Measurements from ENCODE around the gene MIOS.

Gene MIOS

DNA sequence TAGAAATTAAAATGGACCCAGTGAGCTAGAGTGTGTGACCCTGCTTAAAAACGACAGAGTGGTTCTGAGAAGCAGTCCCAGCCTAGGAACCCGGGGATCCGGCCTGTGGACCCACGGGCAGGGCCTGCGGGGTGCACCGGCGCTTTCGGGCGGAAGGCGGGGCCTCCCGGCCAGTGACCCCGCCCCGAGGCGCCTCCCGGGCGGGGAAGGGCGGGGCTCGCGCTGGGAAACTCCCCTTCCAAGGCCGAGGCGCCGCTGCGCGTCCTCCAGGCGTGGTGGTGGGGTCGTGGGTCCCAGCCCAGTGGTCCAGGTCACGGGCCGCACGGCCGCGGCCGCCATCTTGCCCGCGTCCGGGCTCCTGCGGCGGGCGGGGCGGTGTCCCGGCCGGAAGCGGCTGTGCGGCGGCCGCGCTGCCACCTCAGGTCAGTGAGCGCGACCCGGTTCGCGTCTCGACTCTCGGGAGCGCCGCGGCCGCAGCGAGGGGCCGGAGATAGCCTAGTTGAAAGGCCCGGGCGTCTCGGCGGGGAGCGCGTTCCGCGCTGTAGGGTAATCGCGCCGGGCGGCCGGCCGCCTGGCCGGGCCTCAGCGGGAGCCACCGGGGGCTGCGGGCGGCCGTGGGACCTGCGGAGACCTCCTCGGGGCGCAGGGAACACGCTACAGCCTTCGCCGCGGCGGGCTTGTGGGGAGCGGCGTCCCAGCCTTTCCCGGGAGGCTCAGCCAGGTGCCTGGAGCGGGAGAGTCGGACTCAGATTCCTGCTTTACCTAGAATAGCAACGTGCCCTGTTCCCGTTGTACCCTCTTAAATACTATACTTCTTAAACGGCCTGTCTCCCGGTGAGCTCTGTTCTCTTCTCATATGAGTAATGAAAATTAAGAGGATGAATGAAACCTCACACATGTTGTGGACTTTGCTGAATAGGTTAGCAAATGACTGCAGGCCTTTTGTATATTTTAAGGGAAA is at the start of gene MIOS:
Gene MIOS, plus strand, starts transcription at position 234 of the 961 bp plus-strand sequence. CDS start 5,592 bp downstream, outside the sequence.
- peak; percentile 81 for DNase-seq

DNA sequence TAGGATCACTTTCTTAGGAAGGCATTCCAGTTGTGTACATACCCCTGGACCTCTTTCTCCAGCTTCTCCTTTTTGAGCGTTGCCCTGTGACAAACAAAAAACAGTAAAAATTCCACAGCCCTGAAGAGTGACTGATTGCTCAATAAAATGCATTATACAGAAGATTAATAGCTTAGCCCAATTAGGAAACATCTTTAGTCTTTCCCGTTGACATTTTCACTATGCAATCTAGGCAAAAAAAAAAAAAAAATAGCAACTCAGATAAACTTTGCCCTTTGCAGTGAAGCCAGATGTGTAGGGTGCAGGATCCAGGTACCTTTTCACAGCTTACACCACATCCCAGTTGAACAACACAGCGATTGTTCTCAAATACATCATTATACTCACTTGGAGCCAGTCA is 48.9 kb upstream of the MIOS start:
- no peak for DNase-seq

DNA sequence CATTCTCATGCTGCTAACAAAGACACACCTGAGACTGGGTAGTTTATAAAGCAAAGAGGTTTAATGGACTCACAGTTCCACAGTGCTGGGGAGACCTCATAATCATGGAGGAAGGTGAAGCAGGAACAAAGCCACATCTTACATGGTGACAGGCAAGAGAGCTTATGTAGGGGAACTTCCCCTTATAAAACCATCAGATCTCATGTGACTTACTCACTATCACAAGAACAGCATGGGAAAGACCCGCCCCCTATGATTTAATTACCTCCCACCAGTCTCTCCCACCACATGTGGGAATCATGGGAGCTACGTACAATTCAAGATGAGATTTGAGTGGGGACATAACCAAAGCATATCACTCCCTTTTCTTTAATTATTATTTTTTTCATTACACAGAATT is 47.6 kb upstream of the MIOS start:
- no peak for DNase-seq

DNA sequence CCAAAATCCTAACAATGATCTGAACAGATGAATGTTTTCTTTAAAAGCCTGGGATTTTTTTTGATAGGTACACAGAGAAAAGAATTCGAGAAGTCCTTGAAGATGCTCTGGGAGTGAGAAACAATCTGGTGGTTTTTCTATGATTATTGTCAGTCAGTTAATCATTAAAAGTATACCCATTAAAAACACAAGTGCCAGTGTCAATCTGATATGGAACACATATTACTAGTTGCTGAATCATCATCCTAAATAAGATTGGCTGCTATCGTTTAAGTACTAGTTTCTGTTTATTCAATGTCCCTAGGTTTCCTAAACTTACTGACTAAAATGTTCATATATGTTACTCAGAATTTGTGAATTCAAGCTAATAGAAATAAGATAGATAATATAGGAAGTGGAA is 47.2 kb upstream of the MIOS start:
- no peak for DNase-seq

DNA sequence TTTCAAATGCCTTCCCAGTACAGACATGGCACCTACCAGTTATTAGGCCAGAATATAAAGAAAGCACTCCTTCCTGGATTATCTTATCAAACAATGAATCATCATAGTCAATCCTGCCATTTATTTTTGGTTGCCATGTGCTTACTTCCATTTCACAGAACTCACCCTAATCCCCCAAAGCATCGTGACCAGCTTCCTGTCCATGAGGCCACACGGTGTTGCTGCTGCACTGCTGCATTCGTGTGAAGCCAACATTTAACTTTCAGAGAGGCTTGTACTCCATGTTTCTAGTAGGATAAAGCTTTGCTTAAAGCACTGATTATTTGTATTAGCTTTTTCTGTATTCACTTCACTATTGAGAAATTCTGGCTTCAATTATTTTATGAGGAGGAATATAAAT is 45.4 kb upstream of the MIOS start:
- DNase-seq: no peak

DNA sequence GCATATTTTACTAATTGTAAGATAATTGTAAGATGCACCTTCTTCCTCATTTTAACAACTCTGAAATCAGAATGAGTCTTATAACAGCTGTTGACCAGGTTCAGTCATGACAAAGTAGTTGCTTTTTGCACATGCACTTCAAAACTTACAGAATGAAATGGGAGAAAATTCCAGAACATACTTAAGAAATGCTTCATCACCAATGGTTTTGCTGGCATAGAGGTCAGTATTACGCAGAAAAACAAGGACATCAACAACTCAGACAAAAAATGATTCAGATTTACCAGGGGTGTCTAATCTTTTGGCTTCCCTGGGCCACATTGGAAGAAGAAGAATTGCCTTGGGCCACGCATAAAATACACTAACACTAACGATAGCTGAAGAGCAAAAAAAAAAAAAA is 44.3 kb upstream of the MIOS start:
- DNase-seq: no peak

DNA sequence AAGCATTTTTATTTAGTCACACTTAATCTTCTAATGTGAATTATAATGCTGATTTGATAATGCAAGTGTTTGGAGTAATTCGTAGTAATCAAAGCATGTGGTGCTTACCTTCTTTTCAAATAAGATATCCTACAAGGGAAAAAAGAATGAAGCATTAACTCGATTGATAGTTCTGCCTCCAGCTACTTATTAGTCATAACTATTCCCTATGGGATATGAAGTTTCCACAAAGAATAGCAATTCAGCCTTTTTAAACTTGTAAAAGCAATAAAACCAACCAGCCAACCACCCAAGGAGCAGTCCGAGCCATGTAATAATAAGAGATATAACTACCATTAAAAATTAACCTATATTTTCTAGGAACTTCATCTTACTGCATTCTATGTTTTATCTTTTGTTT is 42.6 kb upstream of the MIOS start:
- no peak for DNase-seq

DNA sequence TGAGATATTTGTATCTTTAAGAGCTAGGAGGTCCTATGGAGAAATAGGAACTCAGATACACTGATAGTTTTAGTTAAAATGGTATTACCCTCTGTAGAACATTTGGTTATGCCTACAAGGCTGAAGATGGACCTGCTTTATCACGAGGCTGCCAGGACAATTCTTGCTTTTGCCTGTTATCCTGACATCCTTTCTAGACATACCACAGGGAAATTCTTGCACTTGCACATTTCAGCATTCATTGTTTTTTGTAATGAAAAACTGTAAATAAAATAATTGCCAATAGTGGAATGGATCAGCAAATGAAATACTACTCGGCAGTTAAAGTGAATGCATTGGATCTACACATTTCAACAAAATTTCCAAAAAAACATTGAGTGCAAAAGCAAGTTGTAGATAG is 40.7 kb upstream of the MIOS start:
- DNase-seq: no peak

DNA sequence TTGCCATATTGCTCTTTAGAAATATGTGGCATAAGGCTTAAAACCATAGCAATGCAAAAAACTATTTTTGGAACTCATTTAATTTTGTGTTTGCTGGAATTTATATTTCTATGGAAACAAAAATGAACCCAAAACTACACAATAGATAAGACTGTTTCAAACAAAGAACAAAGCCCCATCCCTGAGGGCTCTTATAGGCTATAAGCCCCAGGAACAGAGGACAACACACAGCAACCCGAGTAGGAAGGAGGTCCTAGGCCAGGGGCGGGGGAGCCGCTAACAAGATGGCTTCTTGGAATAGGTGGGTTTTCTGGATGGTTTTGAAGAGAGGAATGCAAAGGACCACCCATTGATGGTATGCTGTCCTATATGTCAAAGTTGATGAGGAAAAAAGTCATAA is 39.6 kb upstream of the MIOS start:
- no peak for DNase-seq

DNA sequence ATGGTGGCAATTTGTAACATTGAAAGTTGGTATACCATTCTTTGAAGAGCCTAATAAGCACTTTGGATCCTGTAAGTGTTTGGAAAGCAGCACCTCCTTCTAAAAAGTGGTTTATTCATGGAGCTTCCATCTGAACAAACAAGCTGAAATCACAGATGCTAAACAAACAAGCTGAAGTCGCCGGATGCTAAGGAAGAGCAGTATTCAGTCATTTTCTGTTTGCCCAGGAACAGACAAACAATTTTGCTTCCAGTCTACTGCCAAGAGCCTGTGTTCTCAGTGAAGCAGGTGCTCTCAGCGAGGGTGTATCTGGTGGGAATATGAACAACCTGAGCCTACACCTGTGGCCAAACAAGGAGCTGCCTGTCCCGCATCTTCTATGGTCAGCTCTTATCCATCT is 37.4 kb upstream of the MIOS start:
- DNase-seq: no peak

DNA sequence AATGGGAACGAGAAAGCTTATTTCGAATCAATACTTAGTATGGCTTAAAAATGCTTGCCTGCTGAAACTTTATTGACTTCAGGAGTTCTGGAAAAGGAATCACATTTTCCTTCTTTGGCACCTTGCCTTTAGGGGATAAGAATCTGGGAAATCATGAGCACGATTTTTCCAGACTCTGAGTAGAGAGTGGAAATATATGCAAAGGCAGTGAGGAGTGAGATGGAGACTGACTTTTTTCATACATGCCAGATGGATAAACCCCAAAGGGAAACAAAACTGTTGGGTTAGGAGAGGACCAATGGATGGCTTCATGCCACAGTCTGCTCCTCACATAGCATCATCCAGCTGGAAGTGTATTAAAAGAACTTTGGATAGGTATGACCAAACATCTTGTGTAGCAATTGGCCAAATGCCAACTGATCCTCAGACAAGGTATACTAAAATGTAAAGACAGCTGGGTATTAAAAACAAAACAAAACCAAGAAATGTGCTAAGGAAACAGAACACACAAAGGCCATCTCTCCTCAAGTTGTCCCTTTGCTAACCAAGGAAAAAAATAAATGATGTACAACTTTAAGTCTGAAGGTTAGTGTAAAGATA is 32.8 kb upstream of the MIOS start:
- no peak for DNase-seq

DNA sequence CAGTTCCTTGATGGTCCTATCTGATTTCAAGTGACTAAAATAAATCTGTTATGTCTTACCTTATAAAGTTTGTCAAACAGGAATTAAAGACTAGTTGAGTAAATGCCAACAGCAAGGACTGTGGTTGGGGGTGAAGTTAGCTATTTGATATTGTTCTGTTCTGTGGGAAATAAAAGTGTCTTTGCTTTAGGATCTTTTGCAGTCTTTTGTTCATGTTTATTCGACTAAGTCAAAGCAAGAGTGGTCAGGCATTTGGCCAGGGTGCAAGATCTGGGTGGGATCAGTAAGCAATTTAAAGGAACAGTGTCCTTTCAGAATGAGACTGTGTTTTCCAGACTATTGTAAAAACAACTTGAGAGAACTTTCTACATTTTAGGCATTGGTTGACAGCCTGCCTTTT is 31.0 kb upstream of the MIOS start, which contains the start of gene COL28A1:
Gene COL28A1, minus strand, starts transcription at position 183 of the 400 bp plus-strand sequence. CDS start 2,998 bp downstream, outside the sequence.
- DNase-seq: no peak

DNA sequence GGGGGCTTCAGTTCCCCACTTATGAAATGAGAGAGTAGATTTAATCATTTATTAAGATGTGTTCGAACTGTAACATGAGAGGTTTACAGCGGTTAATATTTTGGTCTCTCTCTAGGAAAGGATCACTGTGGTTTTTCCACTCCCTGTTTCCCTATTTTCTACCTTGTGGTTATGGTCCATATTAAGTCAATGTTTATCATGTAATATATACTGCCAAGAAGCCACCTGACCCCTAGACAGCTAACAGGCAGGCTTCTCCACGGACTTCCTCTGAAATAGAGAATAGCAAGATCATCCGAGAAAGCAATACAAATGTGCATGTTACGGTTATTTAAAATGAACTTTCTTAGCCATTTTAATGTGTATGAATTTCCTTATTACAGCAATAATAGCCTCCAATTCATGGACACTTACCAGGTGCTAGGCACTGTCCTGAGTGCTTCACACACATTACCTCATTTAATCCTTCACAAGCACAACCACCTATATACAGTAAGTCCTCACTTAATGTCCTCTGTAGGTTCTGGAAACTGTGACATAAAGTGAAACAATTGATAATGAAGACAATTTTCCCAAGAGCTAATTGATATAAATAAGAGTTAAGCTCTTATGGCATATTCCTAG is 30.2 kb upstream of the MIOS start:
- no peak for DNase-seq

DNA sequence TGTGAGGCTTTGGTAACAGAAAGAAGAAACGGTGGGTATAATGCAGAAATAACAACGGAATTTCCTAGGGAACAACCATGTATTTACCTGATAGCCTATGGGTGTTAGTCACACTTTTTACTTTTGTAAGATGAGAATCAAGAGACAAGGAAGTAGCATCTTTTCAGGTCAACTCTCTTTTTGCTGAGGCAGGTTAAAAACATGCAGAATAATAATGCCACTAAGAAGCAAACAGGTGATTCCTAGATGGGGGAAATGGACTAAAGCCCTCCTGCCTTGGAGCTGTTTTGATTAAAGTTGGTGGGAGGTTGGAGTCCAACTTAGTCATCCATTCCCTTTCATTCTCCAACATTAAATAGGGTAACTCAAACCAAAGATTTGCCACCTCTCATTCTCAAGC is 29.0 kb upstream of the MIOS start:
- DNase-seq: no peak

DNA sequence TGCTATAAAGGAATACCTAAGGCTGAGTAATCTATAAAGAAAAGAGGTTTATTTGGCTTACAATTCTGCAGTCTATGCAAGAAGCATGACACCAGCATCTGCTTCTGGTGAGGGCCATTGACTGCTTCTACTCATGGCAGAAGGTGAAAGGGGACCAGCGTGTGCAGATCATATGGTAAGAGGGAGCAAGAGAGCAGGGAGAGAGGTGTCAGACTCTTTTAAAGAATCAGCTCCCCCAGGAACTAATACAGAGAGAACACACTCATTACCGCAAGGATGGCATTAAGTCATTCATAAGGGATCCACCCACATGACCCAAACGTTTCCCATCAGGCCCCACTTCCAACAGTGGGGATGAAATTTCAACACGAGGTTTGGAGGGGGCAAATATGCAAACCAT is 27.5 kb upstream of the MIOS start:
- no peak for DNase-seq

DNA sequence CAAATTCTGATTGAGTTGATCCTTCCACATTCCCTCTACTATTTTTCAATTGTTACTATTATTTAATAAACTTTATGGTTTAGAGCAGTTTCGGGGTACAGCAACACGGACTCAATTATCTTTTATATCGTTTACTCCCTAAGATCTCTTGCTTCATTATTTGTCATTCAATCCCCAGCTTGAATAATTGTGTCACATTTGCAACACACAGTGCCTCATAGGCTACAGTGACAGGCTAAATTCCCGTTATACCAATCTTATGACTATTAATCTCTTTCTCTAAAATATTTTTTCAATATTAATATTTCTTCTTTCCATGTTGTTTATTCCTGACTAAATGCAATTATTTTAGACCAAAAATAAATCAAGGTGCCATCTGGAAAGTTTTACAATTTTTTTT is 27.0 kb upstream of the MIOS start:
- DNase-seq: no peak

DNA sequence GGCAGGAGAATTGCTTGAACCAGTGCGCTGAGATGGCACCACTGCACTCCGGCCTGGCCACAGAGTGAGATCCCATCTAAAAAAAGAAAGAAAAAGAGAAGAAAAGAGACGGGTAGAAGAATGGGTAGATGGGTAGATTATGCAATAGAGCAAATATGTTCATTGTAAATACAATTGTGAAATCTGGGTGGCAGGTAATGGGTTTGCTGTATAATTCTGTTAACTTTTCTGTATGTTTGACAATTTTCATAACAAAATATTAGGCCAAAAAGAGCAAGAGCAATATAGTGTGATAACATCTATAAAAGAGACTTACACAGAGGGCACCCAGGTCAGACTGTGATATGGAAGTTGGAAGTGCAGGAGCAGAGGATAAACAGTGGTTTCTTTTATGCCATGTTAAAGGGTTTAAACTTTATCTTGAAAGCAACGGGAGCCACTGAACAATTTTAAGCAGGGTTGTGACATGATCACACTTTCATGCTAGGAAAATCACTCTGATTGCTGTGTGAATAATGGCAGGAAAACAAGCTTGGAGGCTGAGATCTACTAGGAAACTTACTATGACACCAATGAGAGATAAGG is 24.3 kb upstream of the MIOS start:
- DNase-seq: no peak

DNA sequence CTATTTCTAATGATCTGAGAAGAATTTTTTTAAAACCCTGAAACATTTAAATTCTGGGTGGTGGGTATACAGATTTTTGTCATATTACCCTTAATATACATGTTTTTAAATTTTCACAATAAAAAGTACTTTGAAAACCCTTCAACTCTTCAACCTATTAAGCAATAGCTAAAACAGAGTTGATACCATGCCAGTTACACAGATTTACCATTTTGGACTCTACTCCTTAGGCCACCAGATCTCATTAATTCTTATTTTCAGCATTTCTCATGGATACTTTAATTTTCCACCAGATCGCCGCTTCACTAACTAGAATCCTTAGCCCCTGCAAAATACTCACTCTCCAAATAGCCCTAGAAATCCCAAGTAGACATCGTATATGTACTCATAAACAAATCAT is 18.3 kb upstream of the MIOS start:
- no peak for DNase-seq

DNA sequence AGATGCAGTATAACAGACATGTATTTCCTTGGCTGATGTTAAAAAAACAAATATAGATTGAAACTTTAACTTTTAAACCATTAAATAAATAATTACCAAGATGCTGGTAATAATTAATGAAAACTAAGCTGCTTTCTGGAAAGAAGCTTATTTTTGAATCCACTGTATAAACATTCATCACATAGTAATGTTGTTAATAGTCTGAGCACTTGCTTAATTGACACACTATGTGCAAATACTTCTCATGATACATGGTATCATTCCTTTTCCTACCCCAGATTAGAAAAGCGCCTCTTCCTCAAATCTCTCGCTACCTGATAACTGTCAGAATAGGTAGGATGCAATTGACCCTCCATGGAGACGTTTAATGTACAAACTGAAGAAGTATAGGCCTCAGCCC is 16.0 kb upstream of the MIOS start:
- DNase-seq: no peak

DNA sequence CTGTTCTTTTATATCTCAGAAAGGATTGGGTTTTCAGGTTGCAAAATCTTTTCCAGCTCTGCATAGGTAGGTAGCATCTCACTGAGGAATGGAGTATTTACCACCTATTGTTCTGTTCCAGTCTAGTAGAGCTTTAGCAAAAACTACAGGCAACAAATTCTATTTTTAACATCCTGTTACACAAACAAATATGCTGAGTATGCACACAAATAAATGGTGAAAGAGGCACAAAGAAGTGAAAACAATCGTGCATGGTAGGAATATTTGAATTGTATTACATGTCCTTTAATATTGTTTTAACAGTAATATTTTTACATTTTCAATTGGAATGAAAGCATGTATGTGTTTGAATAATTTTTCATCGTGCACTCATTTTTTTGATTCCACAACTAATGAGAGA is 14.5 kb upstream of the MIOS start:
- DNase-seq: no peak

DNA sequence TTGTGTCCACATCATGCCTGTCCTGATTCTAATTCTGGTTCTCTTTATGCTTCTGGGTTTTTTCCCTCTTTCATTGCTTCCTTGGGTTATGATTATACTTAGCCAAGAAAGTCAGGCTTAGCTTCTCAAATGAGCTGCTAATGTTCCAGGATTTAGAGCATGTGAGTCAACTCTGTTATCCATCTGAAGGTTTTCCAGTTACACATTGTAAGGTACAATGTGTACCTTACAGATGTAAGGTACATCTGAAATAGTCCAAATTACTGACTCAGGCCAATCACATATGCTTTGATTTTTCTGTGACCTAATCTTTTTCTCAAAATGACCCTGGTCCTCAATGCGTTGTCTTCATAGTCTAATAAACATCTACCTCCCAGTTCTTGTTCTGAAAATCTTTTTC is 13.3 kb upstream of the MIOS start:
- no peak for DNase-seq

DNA sequence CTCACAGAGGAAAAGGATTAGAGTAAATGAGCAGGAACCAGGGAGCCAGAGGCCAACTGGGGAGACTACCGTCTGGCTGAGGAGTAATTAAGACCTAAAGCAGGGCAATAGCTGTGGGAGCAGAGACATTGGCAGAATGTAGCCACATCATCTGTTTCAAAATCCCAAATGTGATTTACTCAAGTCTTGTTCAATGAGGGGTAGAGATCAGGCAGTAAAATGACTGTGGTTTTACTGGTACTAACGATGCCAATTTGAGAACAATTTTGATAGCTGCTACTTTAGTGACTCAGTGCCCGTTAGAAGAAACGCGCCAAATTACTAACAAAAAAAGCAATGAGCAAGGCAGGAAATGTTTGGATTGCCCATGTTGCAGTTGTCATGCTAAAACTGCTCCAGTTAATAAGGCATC is 12.7 kb upstream of the MIOS start:
- DNase-seq: no peak

All from stimulated activated CD4-positive, alpha-beta T cell treated with anti-CD3 and anti-CD28 coated beads, Interleukin-4, amount 100 ng/mL, for 24 hours (primary cell).